Superior temporal gyrus (tissue), 1 donor: ENCODE data around the gene CGB7.

Experiments used
- DNase-seq: peaks from one replicate; pipeline ENCODE4 v3.0.0-alpha.2; 2016; ENCODE audit errors: extremely low spot score

CGB7 gene

DNA sequence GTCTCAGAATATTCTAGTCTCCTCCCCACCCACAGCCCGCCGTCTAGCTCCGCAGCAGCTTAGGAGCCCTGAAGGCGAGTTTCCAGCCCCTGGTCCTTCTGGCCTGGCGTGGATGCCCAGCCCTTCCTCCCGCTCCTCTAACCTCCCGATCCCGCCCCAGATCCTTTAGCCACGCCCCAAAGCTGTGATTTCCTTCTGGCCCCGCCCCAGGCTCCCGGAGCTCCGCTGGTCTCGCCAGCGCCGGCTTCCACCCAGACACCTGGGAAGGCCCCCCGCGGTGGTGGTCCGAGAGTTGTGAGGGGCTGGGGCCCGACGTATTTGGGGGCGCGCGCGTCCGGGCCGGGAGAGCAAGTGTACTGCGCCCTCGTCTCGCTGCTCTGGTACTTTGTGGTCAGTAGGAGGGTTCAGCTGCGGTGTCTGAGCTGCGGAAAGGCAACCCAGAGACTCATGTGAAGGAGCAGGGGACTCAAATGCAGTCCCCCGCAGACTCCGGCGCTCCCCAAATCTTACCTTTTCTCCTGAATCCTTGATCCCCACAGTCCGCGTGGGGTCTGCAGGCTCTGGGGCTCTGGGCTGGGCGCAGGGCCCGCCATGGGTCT lies at the start of gene CGB7:
Gene CGB7 (minus strand): TSS at position 114 of the 599 bp plus-strand sequence. CDS start 2,374 bp downstream, outside the sequence.
- DNase-seq = no peak

DNA sequence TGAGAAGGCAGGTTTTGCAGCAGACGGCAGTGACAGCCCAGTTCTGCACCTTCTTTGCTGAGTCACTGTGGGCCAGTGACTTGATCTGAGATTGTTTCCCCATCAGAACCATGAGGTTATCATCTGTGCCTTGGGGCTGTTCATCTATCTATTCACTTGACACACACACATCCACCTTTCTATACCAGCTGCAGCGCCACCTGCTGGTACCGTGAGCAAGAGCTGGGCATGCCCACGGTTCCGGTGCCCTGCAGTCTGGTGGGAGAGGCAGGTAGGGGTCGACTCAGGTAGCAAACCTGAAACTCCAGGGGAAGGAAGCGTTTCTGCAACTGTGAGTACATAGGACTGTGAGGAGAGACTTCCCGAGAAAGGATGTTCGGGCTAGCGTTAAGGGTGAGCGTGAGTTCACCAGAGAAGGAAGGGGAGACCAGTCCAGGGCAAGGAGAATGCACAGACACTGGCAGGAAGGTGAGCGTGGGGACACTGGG lies 49.1 kb upstream of the CGB7 start:
- peak; percentile 59 for DNase-seq

DNA sequence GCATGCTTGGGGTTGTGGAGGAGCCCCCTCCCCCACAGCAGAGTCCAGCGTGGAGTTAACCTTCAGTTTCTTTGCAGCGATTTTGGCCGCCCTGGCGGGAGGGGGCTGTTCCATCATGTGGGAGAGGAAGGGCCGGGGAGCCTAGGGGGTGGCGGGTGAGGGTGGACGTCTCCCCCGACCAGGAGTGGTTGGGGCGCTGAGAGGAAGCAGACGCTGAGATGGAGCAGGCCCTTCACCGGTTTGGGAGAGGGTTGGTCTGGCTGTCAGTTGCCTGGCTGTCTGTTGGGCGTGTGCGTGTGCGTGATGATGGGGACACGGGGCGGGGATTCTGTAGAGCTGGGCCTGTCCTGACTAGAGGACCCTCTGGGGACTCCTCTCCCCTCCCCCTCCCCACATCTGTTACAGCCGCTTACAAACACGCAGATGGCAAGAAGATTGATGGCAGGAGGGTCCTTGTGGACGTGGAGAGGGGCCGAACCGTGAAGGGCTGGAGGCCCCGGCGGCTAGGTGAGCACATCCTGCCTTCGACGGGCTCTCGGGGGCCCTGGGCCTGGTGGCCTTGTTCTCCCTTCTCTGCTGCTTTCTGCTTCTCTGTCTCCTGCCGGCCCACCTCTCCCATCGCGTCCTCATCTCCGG lies 46.8 kb upstream of the CGB7 start:
- DNase-seq = no peak

DNA sequence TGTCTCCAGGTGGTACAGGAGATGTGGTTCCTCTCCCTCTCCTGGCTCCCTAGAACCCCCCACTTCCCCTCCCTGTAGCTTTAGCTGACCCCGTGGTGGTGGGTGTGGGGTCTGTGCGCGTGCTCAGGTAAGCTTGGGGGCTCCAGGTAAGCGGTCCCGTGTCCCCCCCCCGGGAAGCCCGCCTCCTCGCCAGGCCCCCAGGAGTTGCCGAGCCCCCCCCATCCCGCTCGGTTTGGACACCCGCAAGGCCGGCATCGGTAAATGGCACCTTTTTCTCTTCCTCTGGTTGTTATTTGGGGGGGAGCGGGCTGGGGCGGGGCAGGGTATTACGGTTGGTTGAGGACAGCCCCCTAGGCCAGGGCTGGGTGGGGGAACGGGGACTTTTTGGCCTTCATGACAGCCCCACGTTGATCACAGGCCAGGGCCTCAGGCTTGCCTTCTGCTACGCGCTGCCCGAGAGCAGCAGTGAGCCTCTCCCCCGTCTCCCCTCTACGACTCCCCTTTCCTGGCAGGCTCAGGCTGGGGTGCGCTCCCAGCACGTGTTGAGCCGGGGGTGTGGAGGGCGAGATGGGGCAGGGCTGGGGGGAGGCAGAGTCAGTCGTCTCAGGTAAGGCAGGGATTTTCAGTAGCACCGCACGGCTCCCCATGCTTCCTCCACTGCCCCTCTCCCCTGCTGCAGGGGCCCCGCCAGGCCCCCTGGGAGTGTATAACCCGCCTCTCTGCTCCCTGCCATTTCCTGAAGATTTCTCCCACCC lies 46.0 kb upstream of the CGB7 start:
- no peak for DNase-seq

DNA sequence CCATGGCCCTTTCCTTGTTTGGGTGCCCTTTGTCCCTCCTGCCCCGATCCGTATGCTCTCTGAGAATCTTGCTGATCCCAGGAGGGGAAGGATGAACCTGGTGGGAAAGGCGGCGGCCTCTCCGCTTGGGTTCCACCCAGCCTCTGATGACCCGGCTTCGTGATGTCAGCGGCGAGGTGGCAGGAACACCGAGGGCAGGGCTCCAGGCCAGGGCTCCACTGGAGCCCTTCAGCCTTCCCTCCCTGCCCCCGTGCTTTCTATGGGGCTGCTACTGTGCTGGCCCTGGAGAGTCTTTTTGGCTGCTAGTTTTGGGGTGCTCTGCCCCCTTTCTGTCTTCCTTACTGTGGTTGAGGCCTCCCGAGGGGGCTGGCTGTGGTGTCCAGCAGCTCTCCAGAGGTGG lies 44.8 kb upstream of the CGB7 start:
- no peak for DNase-seq

DNA sequence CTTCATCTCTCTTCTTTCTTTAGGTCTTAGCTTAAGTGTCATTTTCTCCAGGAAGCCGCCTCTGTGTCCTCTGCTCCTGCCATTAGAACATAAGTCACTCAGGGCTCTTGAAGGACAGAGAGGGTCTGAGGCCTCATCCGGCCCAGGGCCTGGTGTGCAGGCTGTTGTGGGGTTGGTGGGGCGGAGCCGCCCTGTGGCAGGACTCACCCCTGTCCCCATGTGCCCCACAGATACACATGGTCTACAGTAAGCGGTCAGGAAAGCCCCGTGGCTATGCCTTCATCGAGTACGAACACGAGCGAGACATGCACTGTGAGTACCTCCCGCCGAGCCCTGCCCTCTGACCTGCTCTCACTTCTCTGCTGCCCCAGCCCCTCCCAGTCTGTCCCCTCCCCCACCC lies 43.6 kb upstream of the CGB7 start:
- DNase-seq = no peak

DNA sequence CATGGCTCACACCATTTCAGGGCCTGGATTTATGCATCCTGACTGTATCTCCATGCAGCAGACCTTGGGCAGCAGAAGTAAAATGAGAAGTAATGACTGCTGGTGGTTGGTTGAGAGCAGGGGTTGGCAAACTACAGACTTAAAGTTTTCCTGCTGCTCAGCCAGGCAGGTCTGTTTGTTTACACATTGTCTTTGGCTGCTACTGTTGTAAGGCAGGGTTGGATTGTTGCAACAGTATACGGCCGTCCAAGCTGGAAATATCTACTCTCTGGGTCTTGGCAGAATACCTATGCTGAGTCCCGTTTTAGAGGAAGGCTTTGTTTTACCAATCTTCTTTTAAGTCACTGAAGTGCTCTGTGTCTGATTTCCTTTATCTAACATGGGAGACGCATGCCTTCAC lies 41.2 kb upstream of the CGB7 start:
- no peak for DNase-seq

DNA sequence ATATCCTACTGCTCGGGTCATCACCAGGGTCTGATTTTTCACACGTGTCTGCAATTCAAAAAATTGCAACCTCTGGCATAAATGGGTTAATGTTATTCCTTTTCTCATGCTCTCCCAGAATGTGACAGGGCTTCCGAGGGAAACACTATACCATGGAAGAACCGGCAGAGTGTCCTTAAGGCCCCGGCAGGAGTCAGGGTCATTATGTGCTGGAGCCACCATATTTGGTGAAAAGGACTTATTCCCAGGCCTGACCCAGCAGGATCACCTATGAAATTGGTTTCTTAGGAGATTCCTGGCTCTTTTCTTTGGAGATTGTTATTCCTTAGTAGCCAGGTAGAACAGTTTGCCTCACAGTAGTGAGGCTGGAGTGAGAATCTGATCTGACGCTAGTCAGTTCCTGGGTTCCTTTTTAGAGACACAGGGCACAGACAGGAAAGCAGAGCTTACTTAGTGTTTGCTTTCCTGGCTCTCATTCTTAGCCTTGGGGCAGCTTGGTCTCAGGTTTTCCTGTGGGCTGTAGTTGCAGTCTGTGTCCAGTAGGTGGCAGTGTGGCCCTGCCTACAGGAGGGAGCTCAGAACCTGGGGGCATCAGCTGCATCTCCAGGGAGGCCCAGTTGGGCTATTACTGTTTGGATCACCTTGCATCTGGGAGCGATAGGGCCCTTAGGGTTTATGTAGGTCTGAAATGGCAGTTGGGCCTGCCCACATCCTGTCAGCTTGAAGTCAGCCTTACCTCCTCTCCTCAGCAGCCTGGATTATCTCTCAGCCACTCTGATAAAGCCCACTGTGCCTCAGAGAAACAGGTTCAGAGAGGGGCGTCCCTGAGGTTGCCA lies 40.1 kb upstream of the CGB7 start:
- DNase-seq = peak; percentile 89

DNA sequence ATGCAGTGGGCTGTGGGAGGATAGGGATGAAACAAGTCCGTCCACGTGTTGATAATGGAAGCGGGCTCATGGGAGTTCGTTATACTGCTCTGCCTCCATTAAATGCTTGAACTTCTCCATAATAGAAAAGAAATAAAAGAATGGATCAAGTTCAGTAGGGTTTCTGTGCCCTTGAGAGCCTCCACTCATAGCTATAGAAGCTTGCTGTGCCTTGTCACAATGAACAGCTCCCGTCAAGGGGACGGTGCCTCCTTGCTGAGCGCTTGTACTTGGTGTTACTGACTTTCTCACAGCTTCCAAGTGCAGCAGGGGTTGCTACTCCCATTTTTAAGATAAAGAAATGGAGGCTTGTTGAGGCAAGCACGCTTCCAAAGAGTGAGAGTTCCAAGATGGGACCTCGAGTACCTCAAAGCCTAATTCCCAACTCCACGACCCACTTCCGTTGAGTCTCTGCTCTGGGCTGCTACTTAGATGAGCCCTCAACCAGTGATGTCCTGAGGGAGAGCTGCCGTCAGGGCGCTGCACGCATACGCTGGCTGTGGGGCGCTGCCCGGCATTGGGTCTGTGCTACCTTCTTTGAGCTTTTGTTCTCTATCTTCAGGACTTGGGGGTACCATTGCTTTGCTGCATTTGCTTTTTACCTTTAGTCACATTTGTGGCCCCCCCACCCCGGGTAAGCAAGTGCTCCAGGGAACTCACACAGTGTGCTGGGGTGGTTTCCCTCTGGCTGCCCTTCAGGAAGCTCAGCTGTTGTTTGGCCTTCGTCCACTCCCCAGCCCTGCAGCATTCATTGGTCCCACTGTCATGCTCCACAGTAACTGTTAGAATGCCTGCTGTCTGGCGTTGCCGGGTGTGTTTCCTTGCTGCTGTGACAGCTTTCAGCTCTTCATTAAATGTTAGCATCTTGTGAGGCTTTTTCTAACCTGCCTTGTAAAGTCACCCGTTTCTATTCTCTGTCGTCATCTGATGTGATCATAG lies 37.2 kb upstream of the CGB7 start:
- peak; percentile 61 for DNase-seq

DNA sequence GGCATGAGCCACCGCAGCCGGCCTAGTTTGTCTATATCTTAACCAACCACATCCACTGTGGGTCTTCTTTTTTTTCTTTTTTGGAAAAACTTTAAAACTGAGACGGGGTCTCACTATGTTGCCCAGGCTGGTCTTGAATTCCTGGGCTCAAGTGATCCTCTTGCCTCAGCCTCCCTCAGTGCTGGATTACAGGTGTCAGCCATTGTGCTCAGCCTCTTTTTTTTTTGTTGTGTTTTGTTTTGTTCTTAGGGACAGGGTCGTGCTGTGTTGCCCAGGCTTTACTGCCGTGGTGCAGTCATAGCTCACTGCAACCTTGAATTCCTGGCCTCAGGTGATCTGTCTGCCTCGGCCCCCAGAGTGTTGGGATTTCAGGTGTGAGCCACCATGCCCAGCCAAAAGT lies 35.1 kb upstream of the CGB7 start:
- DNase-seq = no peak

DNA sequence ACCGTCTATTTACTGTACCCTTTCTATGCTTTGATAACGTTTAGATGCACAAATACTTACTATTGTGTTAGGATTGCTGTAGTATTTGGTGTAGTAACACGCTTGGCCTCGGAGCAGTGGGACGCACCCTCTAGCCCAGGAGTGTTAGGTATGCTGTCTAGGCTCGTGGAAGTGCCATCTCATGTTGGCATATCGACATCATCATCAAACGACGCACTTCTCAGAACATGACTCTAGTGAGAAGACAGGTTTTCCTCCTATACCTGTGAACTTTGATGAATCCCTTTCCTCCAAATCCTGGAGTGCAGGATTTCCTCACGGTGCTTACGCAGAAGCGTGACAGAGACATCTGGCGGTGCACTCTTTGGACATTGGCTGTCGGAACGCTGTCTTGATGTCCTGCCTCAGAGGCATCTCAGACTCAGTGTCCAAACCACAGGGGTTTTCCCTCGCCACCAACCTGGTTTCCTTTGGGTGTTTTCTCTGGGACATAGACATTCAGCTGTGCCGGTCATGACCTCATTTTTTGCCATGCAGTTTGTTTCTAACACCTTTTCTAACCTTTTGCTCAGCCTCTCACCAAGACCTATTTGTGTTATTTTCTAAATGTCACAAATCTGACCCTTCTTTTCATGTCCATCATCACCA lies 34.0 kb upstream of the CGB7 start:
- no peak for DNase-seq

DNA sequence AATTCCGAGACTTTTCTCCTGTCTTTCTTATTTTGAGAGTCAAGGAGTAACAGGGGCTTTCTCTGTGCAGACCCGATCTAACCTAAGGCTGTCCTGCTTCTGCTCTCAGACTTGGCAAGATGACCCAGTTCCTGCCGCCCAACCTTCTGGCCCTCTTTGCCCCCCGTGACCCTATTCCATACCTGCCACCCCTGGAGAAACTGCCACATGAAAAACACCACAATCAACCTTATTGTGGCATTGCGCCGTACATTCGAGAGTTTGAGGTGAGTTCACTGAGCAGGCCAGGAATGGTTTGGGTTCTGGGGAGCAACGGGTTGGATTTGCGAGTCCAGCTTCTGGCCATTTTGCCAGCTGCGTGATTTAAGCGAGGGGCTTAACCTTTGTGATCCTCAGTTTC lies 28.7 kb upstream of the CGB7 start:
- DNase-seq = no peak

DNA sequence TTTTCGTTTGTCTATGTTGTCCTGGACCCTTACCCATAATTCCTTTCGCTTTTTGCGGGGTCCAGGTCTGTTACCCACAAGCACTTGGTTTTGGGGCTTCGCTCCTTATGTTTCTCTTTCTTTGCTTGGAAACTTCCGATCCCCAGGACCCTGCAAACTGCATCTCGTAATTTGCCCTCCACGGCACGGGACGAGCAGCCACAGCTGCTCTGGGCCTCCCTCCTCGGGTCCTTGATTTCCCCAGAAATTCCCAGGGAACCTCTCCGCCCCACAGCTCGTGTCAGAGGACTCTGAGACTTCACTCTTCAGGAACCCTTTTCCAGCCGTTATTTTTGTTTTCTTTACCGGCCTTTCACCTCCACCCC lies 28.3 kb upstream of the CGB7 start:
- no peak for DNase-seq

DNA sequence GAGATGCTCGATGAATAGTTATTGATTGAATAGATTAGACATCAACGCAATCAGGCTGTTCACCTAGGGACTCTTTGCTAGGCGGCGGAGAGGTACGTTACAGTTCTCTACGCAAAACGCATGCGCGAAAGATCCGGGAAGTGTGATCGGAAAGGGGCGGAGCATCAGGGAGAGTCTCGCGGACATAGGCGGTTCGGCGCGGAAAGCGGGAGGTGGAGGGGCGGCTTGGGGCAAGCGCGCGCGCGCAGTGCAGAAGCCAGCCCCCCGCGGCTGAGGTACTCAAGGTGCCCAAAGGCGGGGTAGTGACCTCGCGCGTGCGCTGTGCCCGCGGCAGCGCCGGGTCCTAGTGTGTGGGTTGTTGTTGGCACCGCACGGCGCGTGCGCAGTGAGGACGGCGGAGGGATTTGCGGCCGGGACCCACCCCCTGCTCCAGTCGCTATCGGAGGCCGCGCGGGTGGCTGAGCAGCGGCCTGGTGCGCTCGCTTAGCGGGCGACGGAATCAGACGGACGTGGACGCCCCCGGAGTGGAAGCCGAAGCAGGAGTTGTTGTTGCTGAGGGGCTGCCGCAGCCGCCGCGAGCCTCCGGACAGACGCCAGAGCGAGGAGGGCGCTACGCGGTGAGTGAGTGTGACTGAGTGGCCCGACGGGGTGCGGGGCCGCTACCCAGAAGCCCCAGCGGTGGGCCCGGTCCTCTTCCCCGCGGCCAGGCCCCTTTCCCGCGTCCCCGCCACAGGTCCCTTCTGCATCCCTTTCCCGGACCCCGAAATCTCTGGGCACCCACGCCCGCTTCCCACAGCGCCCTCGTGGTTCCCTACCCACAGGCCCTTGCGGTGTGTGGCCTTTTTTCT lies 27.7 kb upstream of the CGB7 start, which contains the start of gene SNRNP70:
Gene SNRNP70 (plus strand): TSS at position 432 of the 848 bp plus-strand sequence. CDS start 964 bp downstream, outside the sequence.
- peak; percentile 99 for DNase-seq

DNA sequence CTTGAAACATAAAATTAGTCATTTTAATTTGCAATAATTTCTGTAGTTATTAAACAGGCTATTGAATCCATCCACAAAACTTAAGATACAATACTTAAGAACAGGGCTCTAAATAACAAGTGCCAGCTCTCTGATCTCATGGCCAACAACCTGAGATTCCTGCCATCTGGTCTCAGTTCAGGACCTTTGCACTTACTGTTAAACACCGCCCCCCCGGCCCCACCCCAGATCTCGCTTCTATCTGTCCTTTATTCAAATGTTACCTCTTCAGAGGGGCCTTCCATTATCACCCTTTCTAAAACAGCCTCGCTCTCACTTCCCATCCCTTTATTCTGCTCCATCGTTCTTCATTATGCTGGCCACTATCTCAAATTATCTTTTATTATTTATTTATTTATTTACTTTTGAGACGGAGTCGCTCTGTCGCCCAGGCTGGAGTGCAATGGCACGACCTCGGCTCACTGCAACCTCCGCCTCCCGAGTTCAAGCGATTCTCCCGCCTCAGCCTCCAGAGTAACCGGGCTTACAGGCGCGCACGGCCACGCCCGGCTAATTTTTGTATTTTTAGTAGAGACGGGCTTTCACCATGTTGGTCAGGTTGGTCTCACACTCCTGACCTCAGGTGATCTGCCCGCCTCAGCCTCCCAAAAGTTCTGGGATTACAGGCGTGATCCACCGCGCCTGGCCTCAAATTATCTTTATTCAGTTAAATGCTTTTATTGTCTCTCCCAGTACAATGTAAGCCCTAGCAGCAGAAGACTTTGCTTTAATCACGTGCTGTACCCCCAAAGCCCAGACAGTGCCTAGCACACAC lies 26.9 kb upstream of the CGB7 start:
- no peak for DNase-seq

DNA sequence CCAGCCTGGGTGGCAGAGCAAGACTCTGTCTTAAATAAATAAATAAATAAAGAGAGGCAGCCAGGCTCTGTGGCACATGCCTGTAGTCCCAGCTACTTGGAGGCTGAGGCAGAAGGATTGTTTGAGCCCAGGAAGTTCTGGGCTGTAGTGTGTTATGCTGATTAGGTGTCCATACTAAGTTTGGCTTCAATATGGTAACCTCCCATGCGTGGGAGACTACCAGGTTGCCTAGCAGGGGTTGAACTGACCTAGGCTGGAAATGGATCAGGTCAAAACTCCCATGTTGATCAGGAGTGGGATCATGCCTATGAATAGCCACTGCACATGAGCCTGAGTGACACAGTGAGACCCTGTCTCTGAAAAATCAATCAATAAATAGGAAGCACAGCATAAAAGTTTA lies 23.7 kb upstream of the CGB7 start:
- no peak for DNase-seq

DNA sequence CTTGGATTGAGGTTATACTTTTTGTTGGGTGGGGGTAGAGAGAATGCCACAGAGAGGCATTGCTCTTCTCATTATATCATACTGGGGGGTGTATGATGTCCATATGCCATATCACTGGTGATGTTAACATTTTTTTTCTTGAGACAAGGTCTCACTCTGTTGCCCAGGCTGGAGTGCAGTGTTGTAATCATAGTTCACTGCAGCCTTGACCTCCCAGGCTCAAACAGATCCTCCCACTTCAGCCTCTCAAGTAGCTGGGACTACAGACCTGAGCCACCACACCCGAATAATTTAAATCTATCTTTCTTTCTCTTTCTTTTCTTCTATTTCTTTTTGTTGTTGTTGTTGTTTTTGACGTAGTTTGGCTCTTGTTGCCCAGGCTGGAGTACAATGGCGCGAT lies 22.8 kb upstream of the CGB7 start:
- DNase-seq = no peak

DNA sequence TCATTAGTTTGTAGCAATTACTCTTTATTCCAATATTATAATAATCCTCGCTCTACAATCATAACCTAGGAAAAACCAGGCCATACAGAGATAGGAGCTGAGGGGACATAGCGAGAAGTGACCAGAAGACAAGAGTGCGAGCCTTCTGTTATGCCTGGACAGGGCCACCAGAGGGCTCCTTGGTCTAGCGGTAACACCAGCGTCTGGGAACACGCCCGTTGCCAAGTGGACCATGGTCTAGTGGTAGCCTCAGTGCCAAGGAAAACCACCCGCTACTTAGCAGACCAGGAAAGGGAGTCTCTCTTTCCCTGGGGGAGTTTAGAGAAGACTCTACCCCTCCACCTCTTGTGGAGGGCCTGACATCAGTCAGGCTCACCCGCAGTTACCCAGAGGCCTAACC lies 17.3 kb upstream of the CGB7 start:
- peak; percentile 49 for DNase-seq
